MM.1S (cell line): ENCODE results near the gene TSHZ2.

ENCODE experiments used
- DNase-seq: peaks from one replicate; pipeline ENCODE4 v3.0.0-alpha.2; 2015
- H2AFZ ChIP-seq: fragments of 300-600 bp; sonication (generic); 2 replicates; pipeline ENCODE4 v1.6.0; 2016; ENCODE audit warnings: antibody characterized with exemption, low read length
- H3F3A ChIP-seq: fragments of 300-600 bp; sonication (generic); 2 replicates; pipeline ENCODE4 v1.6.1; 2016; ENCODE audit warnings: mild to moderate bottlenecking, antibody characterized with exemption, low read length, moderate library complexity, mixed read lengths; ENCODE audit not compliant: insufficient read depth
- H3K27ac ChIP-seq: fragments of 300-600 bp; sonication (generic); 2 replicates; pipeline ENCODE4 v1.5.1; 2016; ENCODE audit warnings: mild to moderate bottlenecking, low read length
- H3K27me3 ChIP-seq: fragments of 300-600 bp; sonication (generic); replicated peaks from 2 replicates; pipeline ENCODE4 v1.6.0; 2016; ENCODE audit warnings: low read length; ENCODE audit not compliant: insufficient read depth
- H3K36me3 ChIP-seq: fragments of 300-600 bp; sonication (generic); replicated peaks from 2 replicates; pipeline ENCODE4 v1.6.1; 2016; ENCODE audit warnings: mild to moderate bottlenecking, low read length, mixed read lengths; ENCODE audit not compliant: insufficient read depth
- H3K4me1 ChIP-seq: fragments of 300-600 bp; sonication (generic); 2 replicates; pipeline ENCODE4 v1.6.1; 2016; ENCODE audit warnings: low read length, mixed read lengths
- H3K4me2 ChIP-seq: fragments of 300-600 bp; sonication (generic); 2 replicates; pipeline ENCODE4 v1.6.0; 2016; ENCODE audit warnings: low read depth, low read length
- H3K4me3 ChIP-seq: fragments of 300-600 bp; sonication (generic); 2 replicates; pipeline ENCODE4 v1.5.1; 2016; ENCODE audit warnings: low read length, mixed read lengths
- H3K79me2 ChIP-seq: fragments of 300-600 bp; sonication (generic); 2 replicates; pipeline ENCODE4 v1.6.1; 2016; ENCODE audit warnings: mixed run types, low read length, mixed read lengths
- H3K9ac ChIP-seq: fragments of 300-600 bp; sonication (generic); 2 replicates; pipeline ENCODE4 v1.6.1; 2016; ENCODE audit warnings: low read length, mixed read lengths
- H3K9me2 ChIP-seq: fragments of 300-600 bp; sonication (generic); replicated peaks from 2 replicates; pipeline ENCODE4 v1.6.1; 2016; ENCODE audit warnings: mild to moderate bottlenecking, low read length, mixed read lengths; ENCODE audit not compliant: insufficient read depth
- H3K9me3 ChIP-seq: fragments of 300-600 bp; sonication (generic); replicated peaks from 2 replicates; pipeline ENCODE4 v1.6.1; 2016; ENCODE audit warnings: mild to moderate bottlenecking, low read length, mixed read lengths; ENCODE audit not compliant: insufficient read depth
- H4K20me1 ChIP-seq: fragments of 300-600 bp; sonication (generic); 2 replicates; pipeline ENCODE4 v1.6.1; 2016; ENCODE audit warnings: mild to moderate bottlenecking, low read length, moderate library complexity, mixed read lengths; ENCODE audit not compliant: insufficient read depth
- EZH2 ChIP-seq: fragments of 300-600 bp; sonication (generic); optimal IDR thresholded peaks from 2 replicates; pipeline ENCODE3; 2017; ENCODE audit warnings: low read depth, mild to moderate bottlenecking, antibody characterized with exemption, low read length, mixed read lengths
- EZH2phosphoT487 ChIP-seq: fragments of 300-600 bp; sonication (generic); IDR thresholded peaks from 2 replicates; pipeline ENCODE4 v1.6.1; 2018; ENCODE audit warnings: antibody characterized with exemption, low read length
- TF ChIP-seq, protein P1 (sequence below): fragments of 300-600 bp; sonication (generic); IDR thresholded peaks from 2 replicates; pipeline ENCODE4 v1.5.1; 2016; ENCODE audit warnings: antibody characterized with exemption, low read length, mixed read lengths

The TSHZ2 gene

DNA sequence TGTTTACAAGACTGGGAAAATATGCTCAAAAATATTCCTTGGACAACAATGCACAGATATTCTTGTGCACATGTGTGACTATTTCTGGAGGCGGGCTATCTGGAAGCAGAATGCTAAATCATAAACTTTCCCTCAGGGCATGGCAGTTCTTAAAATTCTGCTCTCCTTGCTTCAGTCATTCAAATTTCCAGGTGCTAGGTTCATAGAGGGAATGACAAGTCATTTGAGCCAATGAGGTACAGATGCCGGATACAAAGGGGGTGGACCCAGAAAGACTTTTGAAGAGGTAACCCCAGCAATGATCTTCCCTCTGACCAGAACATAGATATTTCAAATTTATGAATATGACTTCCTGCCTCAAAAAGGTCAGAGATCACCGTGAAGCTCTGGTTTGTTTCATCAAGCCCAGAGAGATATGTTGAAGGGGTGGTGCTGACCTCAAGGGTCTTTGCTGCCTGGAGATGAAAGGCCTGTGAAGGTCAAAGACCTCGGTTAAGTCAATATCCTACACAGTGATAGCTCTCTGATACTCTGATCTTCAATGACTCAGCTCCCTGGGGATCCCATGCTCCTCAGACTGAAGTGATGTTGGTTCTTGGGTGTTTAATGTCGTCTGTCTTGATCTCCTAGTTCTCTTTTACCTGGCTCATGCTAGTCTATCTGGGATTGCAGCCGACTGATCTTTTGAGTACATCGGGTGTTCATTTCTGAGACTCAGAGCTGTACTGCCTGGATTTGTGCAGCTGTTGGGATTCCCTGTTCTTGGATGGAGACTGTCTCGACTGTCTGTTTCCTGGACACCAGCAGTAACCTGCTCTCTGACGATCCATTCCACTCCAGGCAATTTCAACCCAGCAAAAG lies 47.5 kb upstream of the TSHZ2 start:
- H3K4me3 ChIP-seq, result no peak overlapping the region
- H3K79me2 ChIP-seq, result no peaks in the 10 kb centered on the region
- no peak overlapping the region for H3K9ac ChIP-seq
- no peaks in the 10 kb centered on the region for H3K9me3 ChIP-seq
- no peaks in the 10 kb centered on the region for H3K36me3 ChIP-seq
- no peaks in the 10 kb centered on the region for H3K27me3 ChIP-seq
- TF ChIP-seq EZH2phosphoT487 (no peak), EZH2 (no peak)
- TF ChIP-seq, protein P1, sequence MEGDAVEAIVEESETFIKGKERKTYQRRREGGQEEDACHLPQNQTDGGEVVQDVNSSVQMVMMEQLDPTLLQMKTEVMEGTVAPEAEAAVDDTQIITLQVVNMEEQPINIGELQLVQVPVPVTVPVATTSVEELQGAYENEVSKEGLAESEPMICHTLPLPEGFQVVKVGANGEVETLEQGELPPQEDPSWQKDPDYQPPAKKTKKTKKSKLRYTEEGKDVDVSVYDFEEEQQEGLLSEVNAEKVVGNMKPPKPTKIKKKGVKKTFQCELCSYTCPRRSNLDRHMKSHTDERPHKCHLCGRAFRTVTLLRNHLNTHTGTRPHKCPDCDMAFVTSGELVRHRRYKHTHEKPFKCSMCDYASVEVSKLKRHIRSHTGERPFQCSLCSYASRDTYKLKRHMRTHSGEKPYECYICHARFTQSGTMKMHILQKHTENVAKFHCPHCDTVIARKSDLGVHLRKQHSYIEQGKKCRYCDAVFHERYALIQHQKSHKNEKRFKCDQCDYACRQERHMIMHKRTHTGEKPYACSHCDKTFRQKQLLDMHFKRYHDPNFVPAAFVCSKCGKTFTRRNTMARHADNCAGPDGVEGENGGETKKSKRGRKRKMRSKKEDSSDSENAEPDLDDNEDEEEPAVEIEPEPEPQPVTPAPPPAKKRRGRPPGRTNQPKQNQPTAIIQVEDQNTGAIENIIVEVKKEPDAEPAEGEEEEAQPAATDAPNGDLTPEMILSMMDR, result no peak
- no peak overlapping the region for H2AFZ ChIP-seq
- no peaks in the 10 kb centered on the region for H3K9me2 ChIP-seq
- no peak overlapping the region for H3K27ac ChIP-seq
- H3K4me2 ChIP-seq, result no peak overlapping the region
- no peaks in the 10 kb centered on the region for H3F3A ChIP-seq
- no peak for DNase-seq
- no peaks in the 10 kb centered on the region for H4K20me1 ChIP-seq
- no peaks in the 10 kb centered on the region for H3K4me1 ChIP-seq

DNA sequence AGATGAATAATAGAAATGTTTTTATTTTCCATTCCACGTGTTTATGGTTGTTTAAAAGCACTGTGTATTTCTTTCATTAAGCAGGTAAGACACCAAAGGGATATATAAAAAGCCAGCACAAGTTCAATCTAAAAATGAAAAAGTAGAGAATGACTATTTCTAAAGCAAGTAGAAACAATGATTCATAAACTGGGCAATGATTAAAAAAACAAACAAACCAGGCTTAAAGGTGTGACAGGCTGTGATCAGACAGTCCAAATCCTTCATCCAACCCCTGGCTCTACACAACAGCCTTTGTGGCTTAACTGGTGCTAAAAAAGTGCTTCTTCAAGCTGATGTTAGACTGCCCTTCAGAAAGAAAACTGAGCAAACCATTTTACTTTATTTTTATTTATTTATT lies 45.7 kb upstream of the TSHZ2 start:
- Histone ChIP-seq H4K20me1 (no peaks in the 10 kb centered on the region), H3K4me2 (no peak overlapping the region), H3K36me3 (no peaks in the 10 kb centered on the region), H3K9me3 (no peaks in the 10 kb centered on the region), H3F3A (no peaks in the 10 kb centered on the region), H3K27ac (no peak overlapping the region), H3K4me3 (no peak overlapping the region), H3K79me2 (no peaks in the 10 kb centered on the region), H3K27me3 (no peaks in the 10 kb centered on the region), H3K9me2 (no peaks in the 10 kb centered on the region), H3K9ac (no peak overlapping the region), H3K4me1 (no peaks in the 10 kb centered on the region), H2AFZ (no peak overlapping the region)
- no peak for TF ChIP-seq EZH2phosphoT487
- DNase-seq, result no peak

DNA sequence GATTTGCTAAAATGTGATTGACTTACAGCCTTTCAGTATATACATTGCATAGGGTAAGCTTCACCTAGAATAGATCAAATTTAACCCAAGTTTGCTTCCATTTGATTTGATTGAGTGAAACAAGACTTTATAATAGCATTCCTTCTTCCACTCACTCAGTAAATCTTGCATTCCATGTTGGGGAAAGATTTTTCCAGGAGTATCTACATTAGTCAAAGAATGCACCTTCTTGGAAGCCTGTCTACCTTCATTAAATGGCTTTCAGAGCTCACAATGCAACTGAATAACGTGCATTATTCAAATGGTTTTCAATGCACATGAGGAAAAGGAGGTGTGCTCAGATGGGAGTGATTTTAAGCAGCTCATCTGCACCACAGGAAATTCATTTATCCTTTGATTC lies 38.3 kb upstream of the TSHZ2 start:
- Histone ChIP-seq H3K79me2 (no peaks in the 10 kb centered on the region), H3K9me2 (no peaks in the 10 kb centered on the region), H3K4me2 (no peak overlapping the region), H4K20me1 (no peaks in the 10 kb centered on the region), H3K9me3 (no peaks in the 10 kb centered on the region), H3K27ac (no peak overlapping the region), H3K4me3 (no peak overlapping the region), H3F3A (no peaks in the 10 kb centered on the region), H3K27me3 (no peaks in the 10 kb centered on the region), H3K36me3 (no peaks in the 10 kb centered on the region), H3K4me1 (no peaks in the 10 kb centered on the region), H3K9ac (no peak overlapping the region), H2AFZ (no peak overlapping the region)
- TF ChIP-seq EZH2phosphoT487, result no peak
- DNase-seq, result no peak

DNA sequence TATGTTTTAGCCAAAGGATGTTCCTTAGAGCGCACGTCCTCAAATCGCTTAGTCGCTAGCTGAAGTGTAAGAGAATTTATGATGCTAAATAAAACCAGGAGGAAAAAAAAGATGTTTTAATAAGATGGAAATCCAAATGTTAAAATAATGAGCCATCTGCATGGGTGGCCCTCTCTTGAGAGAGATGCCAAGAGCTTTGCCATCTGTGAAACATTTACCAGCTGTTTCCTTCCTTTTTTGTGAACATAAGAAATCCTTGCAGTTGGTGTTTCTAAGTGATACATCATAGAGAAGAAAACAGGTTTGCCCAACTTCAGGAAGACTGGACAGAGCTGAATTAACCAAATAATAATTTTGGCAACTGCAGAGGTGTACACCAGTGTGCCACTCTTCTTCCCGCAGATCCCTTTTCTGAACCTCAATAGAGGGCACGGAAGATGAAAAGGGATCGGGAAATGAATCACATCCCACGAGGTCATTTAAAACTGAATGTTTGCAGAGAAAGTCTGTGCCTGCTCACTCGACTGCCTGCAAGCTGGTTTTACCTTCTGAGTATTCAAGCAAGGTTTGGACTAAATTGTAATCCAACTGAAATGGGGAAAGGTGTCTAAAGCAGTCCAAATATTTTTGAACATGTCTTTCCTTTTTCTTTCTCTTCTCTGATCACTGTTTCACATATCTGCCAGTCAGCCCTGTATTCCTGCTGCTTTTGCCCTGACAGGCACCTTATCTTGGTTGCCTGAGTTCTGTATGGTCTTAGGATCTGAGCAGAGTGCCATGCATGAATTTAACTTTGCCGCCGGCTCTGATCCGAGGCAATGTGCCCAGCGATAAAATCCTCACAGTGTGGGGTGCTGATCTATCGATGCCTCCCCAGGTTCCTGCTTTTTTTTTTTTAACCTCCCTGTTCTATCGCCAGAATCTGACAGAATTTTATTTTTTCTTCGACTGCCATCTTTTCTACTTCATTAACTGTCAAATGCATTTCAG lies 35.5 kb upstream of the TSHZ2 start:
- Histone ChIP-seq H3K4me1 (no peaks in the 10 kb centered on the region), H3K9me2 (no peaks in the 10 kb centered on the region), H3K4me3 (no peak overlapping the region), H4K20me1 (no peaks in the 10 kb centered on the region), H3K27ac (no peak overlapping the region), H3K4me2 (no peak overlapping the region), H3K36me3 (no peaks in the 10 kb centered on the region), H2AFZ (no peak overlapping the region), H3K79me2 (no peaks in the 10 kb centered on the region), H3K9me3 (no peaks in the 10 kb centered on the region), H3K9ac (no peak overlapping the region), H3K27me3 (no peaks in the 10 kb centered on the region), H3F3A (no peaks in the 10 kb centered on the region)
- TF ChIP-seq, protein P1, result no peak
- TF ChIP-seq EZH2 (no peak), EZH2phosphoT487 (no peak)
- no peak for DNase-seq
